Measurements from ENCODE around the gene CDK5RAP3.

GRCh38 chr17:47946929-47947397 is 23.9 kb upstream of the CDK5RAP3 start:
- TF ChIP-seq POLR2AphosphoS5 (IDR thresholded peaks at IDR 0.05; ENCODE audit: low read depth, low read length) (no peak), TAF1 (IDR thresholded peaks at IDR 0.05; ENCODE audit: borderline replicate concordance, insufficient read depth, low read length) (no peak), FOXP2 (optimal IDR thresholded peaks at IDR 0.05; ENCODE audit: borderline replicate concordance, extremely low read depth, extremely low read length, insufficient read depth) (no peak), SIN3A (IDR thresholded peaks at IDR 0.05; ENCODE audit: borderline replicate concordance, insufficient read depth, low read length) (no peak), REST (IDR thresholded peaks at IDR 0.05; ENCODE audit: insufficient read depth in 1 of 2, low read depth in 2 of 2, low read length in 2 of 2) (no peak)
